T-cell (primary cell): ENCODE data around the gene GEMIN8. TPM values are rescaled to one million over a fixed set of nuclear protein-coding genes. Genes with fewer than 3 reads are reported as not detected.

Experiments used
- ATAC-seq, 4 experiments: fragments of 200-7000 bp in 3 of 4; fragments of 150-1000 bp in 1 of 4; cut with Tn5 transposase; replicated peaks in 1 of 4; 1 replicate in 3 of 4; 2 replicates in 1 of 4; pipeline ENCODE4 v1.10.0; 2021; ENCODE audit warnings: moderate library complexity in 3 of 4, mild to moderate bottlenecking in 2 of 4, moderate number of reproducible peaks in 1 of 4
- CTCF ChIA-PET, 2 donors: fragments of 300-600 bp; sonication (Branson Sonifier 250); formaldehyde crosslinking; loops; one replicate each; lab custom pipeline; 2022; ENCODE audit warnings: antibody characterized with exemption in 2 of 2; lab: Charles Lee
- POLR2A ChIA-PET, 2 donors: fragments of 300-600 bp; sonication (Branson Sonifier 250); formaldehyde crosslinking; loops; one replicate each; lab custom pipeline; 2022; ENCODE audit warnings: antibody characterized with exemption in 2 of 2; lab: Charles Lee
- DNase-seq, 35 experiments: peaks; one replicate each; pipeline versions ENCODE4 v3.0.0 to v3.0.0-alpha.2; 2013 to 2023
- H3K27ac ChIP-seq: one replicate; pipeline ENCODE4 v1.5.1; 2013; ENCODE audit warnings: low read length
- H3K27me3 ChIP-seq, 2 experiments: replicated peaks in 1 of 2; 1 replicate in 1 of 2; 2 replicates in 1 of 2; pipeline versions ENCODE4 v1.6.1 to v1.7.0; 2013; ENCODE audit warnings: low read length in 1 of 2, mixed read lengths in 1 of 2; ENCODE audit not compliant: control insufficient read depth in 2 of 2, insufficient read depth in 2 of 2; ENCODE audit errors: extremely low read depth in 1 of 2
- H3K36me3 ChIP-seq, 2 donors: 1 replicate in 1 of 2; 2 replicates in 1 of 2; pipeline versions ENCODE4 v1.6.1 to v1.7.0; 2013; ENCODE audit warnings: low read length in 1 of 2; ENCODE audit not compliant: control insufficient read depth in 2 of 2, insufficient read depth in 1 of 2; ENCODE audit errors: extremely low read depth in 1 of 2
- H3K4me1 ChIP-seq, 2 experiments: 1 replicate in 1 of 2; 2 replicates in 1 of 2; pipeline versions ENCODE4 v1.6.1 to v1.7.0; 2013; ENCODE audit warnings: low read length in 2 of 2, mixed read lengths in 1 of 2; ENCODE audit not compliant: insufficient read depth in 2 of 2, control insufficient read depth in 1 of 2; ENCODE audit errors: extremely low read depth in 1 of 2
- H3K4me3 ChIP-seq, 2 donors: 1 replicate in 1 of 2; 2 replicates in 1 of 2; pipeline versions ENCODE4 v1.5.1 to v1.7.0; 2013; ENCODE audit warnings: mild to moderate bottlenecking in 2 of 2, low read length in 1 of 2, moderate library complexity in 1 of 2; ENCODE audit not compliant: control insufficient read depth in 1 of 2; ENCODE audit errors: extremely low read depth in 1 of 2
- H3K9me3 ChIP-seq: 2 replicates; pipeline ENCODE4 v1.7.0; 2013
- H3K27ac Mint-ChIP-seq, 2 donors: one replicate each; pipeline ENCODE4 v1.8.0; 2020 to 2021; ENCODE audit warnings: mild to moderate bottlenecking in 2 of 2, mixed read lengths in 2 of 2
- H3K27me3 Mint-ChIP-seq, 2 donors: one replicate each; pipeline ENCODE4 v1.8.0; 2021 to 2022; ENCODE audit warnings: mixed read lengths in 2 of 2
- H3K36me3 Mint-ChIP-seq: one replicate; pipeline ENCODE4 v1.8.0; 2021; ENCODE audit warnings: mixed read lengths
- H3K4me1 Mint-ChIP-seq, 3 donors: one replicate each; pipeline ENCODE4 v1.8.0; 2020 to 2022; ENCODE audit warnings: mixed read lengths in 3 of 3, mild to moderate bottlenecking in 1 of 3
- H3K4me3 Mint-ChIP-seq, 3 donors: one replicate each; pipeline ENCODE4 v1.8.0; 2020 to 2022; ENCODE audit warnings: mild to moderate bottlenecking in 3 of 3, mixed read lengths in 3 of 3, moderate library complexity in 3 of 3
- H3K9me3 Mint-ChIP-seq, 3 donors: one replicate each; pipeline ENCODE4 v1.8.0; 2020 to 2022; ENCODE audit warnings: mixed read lengths in 3 of 3
- WGBS: methylation state at CpG from one replicate; pipeline ENCODE4 v1.1.5; 2013; ENCODE audit warnings: missing lambda C conversion rate; ENCODE audit not compliant: insufficient coverage; 5-methylcytosine and 5-hydroxymethylcytosine counted together
- total RNA-seq, 35 experiments: library from RNA in 6 of 35; stranded (reverse) in 6 of 35; fragments of 120-200 nt in 1 of 35; gene quantifications; one replicate each; pipeline versions ENCODE4 v1.2.1 to v1.2.4 and lab custom pipeline; 2013 to 2026

GEMIN8 gene
- total RNA-seq, 5 donors from 2014 or later (not counting 1 experiment from before 2014, with no cell fraction given) = 11.3 to 16.4 (median 15.0) TPM

GRCh38 chrX:13996650-13997049, 33.0 kb downstream of the GEMIN8 start:
- ChIA-PET POLR2A (no interaction called here), CTCF (interaction anchor here in 1 of 2 donors (0.6 to 0.7 kb wide), 2 partner anchors 843 to 1247 kb away, joined by 4 to 6 read pairs; no protein-coding TSS in a partner anchor)
- H3K4me3 ChIP-seq = no peak overlapping the region
- H3K36me3 Mint-ChIP-seq = peaks cover 33% of the 10 kb centered on the region
- ATAC-seq (no peak), DNase-seq (no peak)
- no peaks in the 10 kb centered on the region for H3K9me3 ChIP-seq
- 100% methylated on average over 1 of the region's 6 CpGs for WGBS
- no peaks in the 10 kb centered on the region for H3K4me1 Mint-ChIP-seq
- peaks cover 0 to 4% of the 10 kb centered on the region in 2 donors for H3K27me3 Mint-ChIP-seq
- no peak overlapping the region for H3K4me3 Mint-ChIP-seq
- no peaks in the 10 kb centered on the region for H3K4me1 ChIP-seq
- H3K36me3 ChIP-seq = peaks cover 0 to 2% of the 10 kb centered on the region in 2 donors
- no peak overlapping the region for H3K27ac Mint-ChIP-seq
- no peaks in the 10 kb centered on the region for H3K27me3 ChIP-seq
- no peak overlapping the region for H3K27ac ChIP-seq
- no peaks in the 10 kb centered on the region for H3K9me3 Mint-ChIP-seq

- ChIA-PET CTCF (interaction anchor here in 1 of 2 donors (0.6 kb wide), 1 partner anchor 1297 kb away, joined by 3 read pairs; no protein-coding TSS in a partner anchor), POLR2A (no interaction called here)
- ATAC-seq (no peak), DNase-seq (no peak)
- Histone ChIP-seq H3K4me3 (no peak overlapping the region), H3K36me3 (peaks cover 0 to 2% of the 10 kb centered on the region in 2 donors), H3K27me3 (no peaks in the 10 kb centered on the region), H3K4me1 (no peaks in the 10 kb centered on the region), H3K9me3 (no peaks in the 10 kb centered on the region), H3K27ac (no peak overlapping the region)
- no peak overlapping the region for H3K4me3 Mint-ChIP-seq
- peaks cover 29% of the 10 kb centered on the region for H3K36me3 Mint-ChIP-seq
- no peaks in the 10 kb centered on the region for H3K9me3 Mint-ChIP-seq
- peaks cover 0 to 6% of the 10 kb centered on the region in 2 donors for H3K27me3 Mint-ChIP-seq
- WGBS = 83% methylated on average over 1 of the region's 3 CpGs
- H3K27ac Mint-ChIP-seq = no peak overlapping the region
- H3K4me1 Mint-ChIP-seq = no peaks in the 10 kb centered on the region
These were observed 35.1 kb downstream of the GEMIN8 start for GRCh38 chrX:13994536-13995080.

- Histone ChIP-seq H3K36me3 (peaks cover 0 to 2% of the 10 kb centered on the region in 2 donors), H3K4me1 (no peaks in the 10 kb centered on the region), H3K27me3 (no peaks in the 10 kb centered on the region), H3K27ac (no peak overlapping the region), H3K9me3 (no peaks in the 10 kb centered on the region), H3K4me3 (no peak overlapping the region)
- ChIA-PET POLR2A (no interaction called here), CTCF (no interaction called here)
- Mint-ChIP-seq H3K4me3 (no peak overlapping the region), H3K36me3 (peaks cover 29% of the 10 kb centered on the region), H3K27me3 (peaks cover 0 to 9% of the 10 kb centered on the region in 2 donors), H3K4me1 (no peaks in the 10 kb centered on the region), H3K27ac (no peak overlapping the region), H3K9me3 (no peaks in the 10 kb centered on the region)
- DNase-seq (no peak), ATAC-seq (no peak)
- WGBS = 100% methylated on average over 1 of the region's 7 CpGs
These were observed 35.6 kb downstream of the GEMIN8 start for GRCh38 chrX:13994104-13994503.

- no peaks in the 10 kb centered on the region for H3K27me3 ChIP-seq
- ATAC-seq (no peak), DNase-seq (no peak)
- no peak overlapping the region for H3K27ac Mint-ChIP-seq
- ChIA-PET POLR2A (no interaction called here), CTCF (interaction anchor here in 1 of 2 donors (0.7 kb wide), 1 partner anchor 9 kb away, joined by 3 read pairs; no protein-coding TSS in a partner anchor)
- no peaks in the 10 kb centered on the region for H3K9me3 ChIP-seq
- H3K4me3 Mint-ChIP-seq = no peak overlapping the region
- H3K4me3 ChIP-seq = no peak overlapping the region
- peaks cover 26% of the 10 kb centered on the region for H3K36me3 Mint-ChIP-seq
- H3K4me1 Mint-ChIP-seq = peaks cover 0 to 3% (median 0%) of the 10 kb centered on the region in 3 donors
- no peaks in the 10 kb centered on the region for H3K36me3 ChIP-seq
- H3K27me3 Mint-ChIP-seq = peaks cover 0 to 19% of the 10 kb centered on the region in 2 donors
- H3K27ac ChIP-seq = no peak overlapping the region
- H3K4me1 ChIP-seq = no peaks in the 10 kb centered on the region
- H3K9me3 Mint-ChIP-seq = no peaks in the 10 kb centered on the region
- no CpG with 5 or more reads among the region's 3 CpGs for WGBS
These were observed 39.4 kb downstream of the GEMIN8 start for GRCh38 chrX:13990126-13990800.

GRCh38 chrX:13985697-13986435, 43.8 kb downstream of the GEMIN8 start:
- no peak overlapping the region for H3K4me3 ChIP-seq
- ATAC-seq = no peak
- WGBS = no CpG with 5 or more reads among the region's 1 CpG
- DNase-seq = no peak
- Mint-ChIP-seq H3K27ac (no peak overlapping the region), H3K4me1 (peaks cover 0 to 3% (median 0%) of the 10 kb centered on the region in 3 donors), H3K9me3 (peaks cover 0 to 4% (median 4%) of the 10 kb centered on the region in 3 donors), H3K4me3 (no peak overlapping the region), H3K27me3 (peaks cover 0 to 21% of the 10 kb centered on the region in 2 donors), H3K36me3 (peaks cover 18% of the 10 kb centered on the region)
- H3K27me3 ChIP-seq = no peaks in the 10 kb centered on the region
- no peaks in the 10 kb centered on the region for H3K36me3 ChIP-seq
- H3K9me3 ChIP-seq = peaks cover 3% of the 10 kb centered on the region
- POLR2A ChIA-PET = no interaction called here
- H3K4me1 ChIP-seq = no peaks in the 10 kb centered on the region
- CTCF ChIA-PET = no interaction called here
- no peak overlapping the region for H3K27ac ChIP-seq

- no peak overlapping the region for H3K27ac ChIP-seq
- H3K9me3 ChIP-seq = peaks cover 3% of the 10 kb centered on the region
- H3K36me3 ChIP-seq = no peaks in the 10 kb centered on the region
- no peak overlapping the region for H3K4me3 ChIP-seq
- peaks cover 0 to 15% of the 10 kb centered on the region in 2 donors for H3K27me3 Mint-ChIP-seq
- ChIA-PET POLR2A (no interaction called here), CTCF (no interaction called here)
- peaks cover 0 to 3% (median 0%) of the 10 kb centered on the region in 3 donors for H3K4me1 Mint-ChIP-seq
- H3K27me3 ChIP-seq = no peaks in the 10 kb centered on the region
- H3K36me3 Mint-ChIP-seq = peaks cover 19% of the 10 kb centered on the region
- WGBS = 90% methylated on average over 2 of the region's 3 CpGs
- no peak for ATAC-seq
- H3K4me3 Mint-ChIP-seq = no peak overlapping the region
- no peak for DNase-seq
- no peaks in the 10 kb centered on the region for H3K4me1 ChIP-seq
- H3K9me3 Mint-ChIP-seq = peaks cover 0 to 4% (median 4%) of the 10 kb centered on the region in 3 donors
- no peak overlapping the region for H3K27ac Mint-ChIP-seq
These were observed 46.0 kb downstream of the GEMIN8 start for GRCh38 chrX:13983734-13984133.
